A549 treated with AZD9567 at 1 μM for 4 hours (cell line): Measurements from ENCODE around the gene EXOC4. TPM values are rescaled to one million over a fixed set of nuclear protein-coding genes. Genes with fewer than 3 reads are reported as not detected.

Source experiments
- total RNA-seq: library from RNA; stranded (reverse); fragments of 200-300 nt; extraction: Qiagen RNA extraction; gene quantifications from 5 replicates; pipeline ENCODE4 v1.2.3, GENCODE V29; 2022; ENCODE audit not compliant: insufficient read depth

Gene EXOC4
- total RNA-seq = 18.4 to 21.0 TPM (median 19.2 TPM) in 5 replicates

DNA sequence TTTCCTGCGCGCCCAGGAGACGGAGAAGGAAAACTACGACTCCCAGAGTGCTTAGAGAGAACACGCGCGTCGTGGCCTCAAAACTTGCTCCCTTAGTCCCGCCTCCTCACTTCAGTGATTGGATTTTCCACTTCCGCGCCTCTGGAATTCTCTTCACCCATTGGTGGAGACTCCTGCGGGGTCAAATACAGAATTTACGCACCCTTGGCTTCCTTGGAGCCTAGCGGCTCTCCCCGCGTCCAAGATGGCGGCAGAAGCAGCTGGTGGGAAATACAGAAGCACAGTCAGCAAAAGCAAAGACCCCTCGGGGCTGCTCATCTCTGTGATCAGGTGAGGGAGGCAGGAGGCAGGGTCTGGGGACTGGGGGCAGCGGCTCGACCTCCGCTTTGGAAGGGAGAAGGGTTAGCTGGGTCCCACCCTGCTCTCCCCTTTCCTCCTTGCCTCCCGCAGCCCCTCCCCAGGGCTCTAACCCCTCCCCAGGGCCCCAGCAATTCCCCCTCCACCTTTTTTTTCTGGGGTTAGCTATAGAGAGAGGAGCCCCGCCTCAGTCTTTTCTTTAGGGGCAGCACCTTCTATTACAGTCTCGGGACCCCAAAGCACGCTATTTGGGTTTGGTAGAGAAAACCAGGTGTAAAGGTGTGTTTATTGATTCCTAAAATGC lies at the start of gene EXOC4:
TSS of gene EXOC4 (plus strand) at position 221 of the 661 bp plus-strand sequence.

Other genes starting within 250 kb of the EXOC4 start
- 72.8 to 109 TPM (median 76.5 TPM) in 5 replicates for gene CHCHD3, start 171.0 kb upstream of the EXOC4 start, total RNA-seq